Adipocyte (in vitro differentiated cells): ENCODE measurements around the gene CHAF1B.
A peak's percentile ranks its signal among the peaks of the same experiment; 100 is the strongest.
"Not testable (repeated sequence)": the region's sequence is repeated elsewhere in the genome, so short reads cannot be mapped to it uniquely, and the experiment has no call there.

Source experiments
- DNase-seq: peaks from one replicate; pipeline ENCODE4 v3.0.0-alpha.2; 2015; ENCODE audit warnings: low read depth
- H3K27me3 ChIP-seq: replicated peaks from 2 replicates; pipeline ENCODE4 v1.7.0; 2013; ENCODE audit warnings: mild to moderate bottlenecking, low read length, moderate library complexity; ENCODE audit not compliant: control insufficient read depth, insufficient read depth
- H3K36me3 ChIP-seq: 2 replicates; pipeline ENCODE4 v1.7.0; 2013; ENCODE audit warnings: low read length, mild to moderate bottlenecking, moderate library complexity; ENCODE audit not compliant: control insufficient read depth, insufficient read depth, severe bottlenecking
- H3K4me1 ChIP-seq: 2 replicates; pipeline ENCODE4 v1.7.0; 2013; ENCODE audit warnings: mild to moderate bottlenecking, low read length, moderate library complexity; ENCODE audit not compliant: control insufficient read depth, insufficient read depth
- H3K4me3 ChIP-seq: 2 replicates; pipeline ENCODE4 v1.7.0; 2013; ENCODE audit warnings: mild to moderate bottlenecking, low read length, moderate library complexity
- H3K9ac ChIP-seq: 2 replicates; pipeline ENCODE4 v1.7.0; 2013; ENCODE audit warnings: mild to moderate bottlenecking, low read length, moderate library complexity
- H3K9me3 ChIP-seq: 2 replicates; pipeline ENCODE4 v1.7.0; 2013; ENCODE audit warnings: mild to moderate bottlenecking, low read length, moderate library complexity; ENCODE audit not compliant: control insufficient read depth

The CHAF1B gene

DNA sequence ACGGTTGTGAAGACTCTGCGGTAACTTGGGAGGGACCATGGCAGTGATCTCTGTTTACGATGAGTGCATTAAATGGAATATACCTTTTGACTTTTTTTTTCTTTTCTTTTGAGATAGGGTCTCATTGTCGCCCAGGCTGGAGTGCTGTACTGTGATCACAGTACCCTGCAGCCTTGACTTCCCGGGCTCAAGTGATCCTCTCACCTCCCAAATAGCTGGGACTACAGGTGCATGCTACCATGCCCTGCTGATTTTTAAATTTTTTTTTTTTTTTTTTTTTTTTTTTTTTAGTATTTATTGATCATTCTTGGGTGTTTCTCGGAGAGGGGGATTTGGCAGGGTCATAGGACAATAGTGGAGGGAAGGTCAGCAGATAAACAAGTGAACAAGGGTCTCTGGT, 6.5 kb downstream of the CHAF1B start:
- not testable (repeated sequence) for H3K4me3 ChIP-seq, H3K9me3 ChIP-seq, DNase-seq, H3K4me1 ChIP-seq, H3K9ac ChIP-seq, H3K27me3 ChIP-seq, H3K36me3 ChIP-seq

DNA sequence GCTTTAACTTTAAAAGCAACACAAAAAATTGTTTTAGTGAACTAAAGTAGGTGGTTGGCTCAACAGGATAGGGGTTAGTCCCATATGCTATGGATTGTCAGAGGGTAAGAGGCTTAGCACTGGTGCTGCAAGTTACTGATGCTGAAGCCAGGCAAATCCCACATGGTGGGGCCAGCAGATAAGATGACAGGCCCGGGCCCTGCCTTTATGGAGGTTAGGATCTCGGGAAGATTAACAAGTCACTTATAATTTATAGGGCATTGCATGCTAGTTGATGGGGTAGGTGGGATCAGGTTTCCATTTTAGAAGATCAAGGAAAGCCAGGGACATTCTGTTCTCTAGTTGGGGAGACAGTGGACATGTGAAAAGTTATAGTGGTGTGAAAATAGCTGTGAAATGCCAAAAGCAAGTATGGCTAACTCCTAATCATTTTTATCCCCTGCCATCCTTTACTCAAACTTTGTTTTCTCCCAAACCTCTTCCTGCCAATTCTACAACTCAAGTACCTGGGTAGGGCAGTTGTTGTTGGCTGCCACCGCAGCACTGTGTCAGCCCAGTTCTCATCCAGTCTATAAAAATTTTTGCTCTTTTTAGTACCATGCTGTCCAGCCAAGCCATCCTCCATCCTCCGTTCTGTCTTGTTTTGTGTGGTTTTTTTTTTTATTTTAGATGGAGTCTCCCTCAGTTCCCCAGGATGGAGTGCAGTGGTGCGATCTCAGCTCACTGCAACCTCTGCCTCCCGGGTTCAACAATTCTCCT, 10.3 kb downstream of the CHAF1B start:
- H3K9me3 ChIP-seq: no peaks in the 10 kb centered on the region
- no peaks in the 10 kb centered on the region for H3K27me3 ChIP-seq
- H3K9ac ChIP-seq: no peak overlapping the region
- H3K36me3 ChIP-seq: no peaks in the 10 kb centered on the region
- H3K4me1 ChIP-seq: no peaks in the 10 kb centered on the region
- no peak for DNase-seq
- H3K4me3 ChIP-seq: no peak overlapping the region

- DNase-seq: peak; percentile 16
- Histone ChIP-seq H3K4me1 (no peaks in the 10 kb centered on the region), H3K9ac (no peak overlapping the region), H3K9me3 (no peaks in the 10 kb centered on the region), H3K4me3 (no peak overlapping the region), H3K27me3 (no peaks in the 10 kb centered on the region), H3K36me3 (no peaks in the 10 kb centered on the region)
These were observed 11.1 kb downstream of the CHAF1B start for GRCh38 chr21:36396325-36396724.

- no peaks in the 10 kb centered on the region for H3K27me3 ChIP-seq
- no peaks in the 10 kb centered on the region for H3K4me1 ChIP-seq
- no peak overlapping the region for H3K4me3 ChIP-seq
- no peak for DNase-seq
- H3K36me3 ChIP-seq: no peaks in the 10 kb centered on the region
- no peak overlapping the region for H3K9ac ChIP-seq
- H3K9me3 ChIP-seq: no peaks in the 10 kb centered on the region
These were observed 11.8 kb downstream of the CHAF1B start for GRCh38 chr21:36396971-36397370.

- Histone ChIP-seq H3K9me3 (no peaks in the 10 kb centered on the region), H3K36me3 (no peaks in the 10 kb centered on the region), H3K9ac (no peak overlapping the region), H3K27me3 (no peaks in the 10 kb centered on the region), H3K4me3 (no peak overlapping the region), H3K4me1 (no peaks in the 10 kb centered on the region)
- no peak for DNase-seq
These were observed 12.4 kb downstream of the CHAF1B start for GRCh38 chr21:36397606-36398005.

- H3K27me3 ChIP-seq, DNase-seq, H3K4me1 ChIP-seq, H3K9ac ChIP-seq, H3K4me3 ChIP-seq, H3K9me3 ChIP-seq, H3K36me3 ChIP-seq: not testable (repeated sequence)
These were observed 14.5 kb downstream of the CHAF1B start for GRCh38 chr21:36399736-36400135.

GRCh38 chr21:36400719-36401118, 15.5 kb downstream of the CHAF1B start:
- Histone ChIP-seq H3K4me3 (no peak overlapping the region), H3K27me3 (no peaks in the 10 kb centered on the region), H3K9me3 (no peaks in the 10 kb centered on the region), H3K36me3 (no peaks in the 10 kb centered on the region), H3K4me1 (no peaks in the 10 kb centered on the region), H3K9ac (no peak overlapping the region)
- DNase-seq: no peak

- Histone ChIP-seq H3K4me1 (no peaks in the 10 kb centered on the region), H3K4me3 (no peak overlapping the region), H3K9ac (no peak overlapping the region), H3K36me3 (no peaks in the 10 kb centered on the region), H3K27me3 (no peaks in the 10 kb centered on the region), H3K9me3 (no peaks in the 10 kb centered on the region)
- DNase-seq: no peak
These were observed 17.1 kb downstream of the CHAF1B start for GRCh38 chr21:36402339-36402738.

- H3K4me3 ChIP-seq: no peak overlapping the region
- no peaks in the 10 kb centered on the region for H3K4me1 ChIP-seq
- no peaks in the 10 kb centered on the region for H3K36me3 ChIP-seq
- no peak overlapping the region for H3K9ac ChIP-seq
- H3K27me3 ChIP-seq: no peaks in the 10 kb centered on the region
- no peak for DNase-seq
- no peaks in the 10 kb centered on the region for H3K9me3 ChIP-seq
These were observed 18.5 kb downstream of the CHAF1B start for GRCh38 chr21:36403713-36404112.

DNA sequence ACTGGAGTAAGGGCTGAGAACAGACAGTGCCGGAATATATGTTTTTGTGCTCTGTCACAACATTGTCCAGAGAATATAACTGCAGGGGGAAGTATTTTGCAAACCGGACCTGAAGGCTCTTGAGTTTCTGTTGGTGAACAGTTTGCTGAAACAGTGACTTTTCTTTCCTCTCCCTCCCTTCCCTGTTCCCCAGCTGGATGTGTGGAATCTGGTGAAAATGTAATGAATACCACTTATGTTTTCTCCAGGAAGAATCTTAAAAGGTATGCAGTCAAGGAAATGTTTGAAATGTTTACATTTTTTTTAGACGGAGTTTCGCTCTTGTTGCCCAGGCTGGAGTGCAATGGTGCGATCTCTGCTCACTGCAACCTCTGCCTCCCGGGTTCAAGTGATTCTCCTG, 23.4 kb downstream of the CHAF1B start:
- H3K4me3 ChIP-seq: no peak overlapping the region
- no peaks in the 10 kb centered on the region for H3K36me3 ChIP-seq
- H3K9me3 ChIP-seq: no peaks in the 10 kb centered on the region
- no peaks in the 10 kb centered on the region for H3K4me1 ChIP-seq
- DNase-seq: no peak
- H3K9ac ChIP-seq: no peak overlapping the region
- no peaks in the 10 kb centered on the region for H3K27me3 ChIP-seq

- Histone ChIP-seq H3K9ac (no peak overlapping the region), H3K9me3 (no peaks in the 10 kb centered on the region), H3K36me3 (no peaks in the 10 kb centered on the region), H3K4me1 (no peaks in the 10 kb centered on the region), H3K27me3 (no peaks in the 10 kb centered on the region), H3K4me3 (no peak overlapping the region)
- DNase-seq: no peak
These were observed 26.1 kb downstream of the CHAF1B start for GRCh38 chr21:36411301-36411700.

DNA sequence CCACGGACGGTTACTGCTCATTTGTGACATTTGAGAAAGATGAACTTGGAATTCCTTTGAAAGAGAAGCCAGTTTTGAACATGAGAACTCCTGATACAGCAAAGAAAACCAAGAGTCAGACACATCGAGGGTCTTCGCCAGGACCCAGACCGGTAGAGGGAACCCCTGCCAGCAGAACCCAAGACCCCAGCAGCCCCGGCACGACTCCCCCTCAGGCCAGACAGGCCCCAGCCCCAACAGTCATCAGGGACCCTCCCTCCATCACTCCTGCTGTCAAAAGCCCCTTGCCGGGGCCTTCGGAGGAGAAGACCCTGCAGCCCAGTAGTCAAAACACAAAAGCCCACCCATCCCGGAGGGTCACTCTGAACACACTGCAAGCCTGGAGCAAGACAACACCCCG, 27.7 kb downstream of the CHAF1B start:
- no peaks in the 10 kb centered on the region for H3K9me3 ChIP-seq
- DNase-seq: no peak
- H3K9ac ChIP-seq: no peak overlapping the region
- H3K4me3 ChIP-seq: no peak overlapping the region
- H3K36me3 ChIP-seq: no peaks in the 10 kb centered on the region
- no peaks in the 10 kb centered on the region for H3K4me1 ChIP-seq
- no peaks in the 10 kb centered on the region for H3K27me3 ChIP-seq
